Muscle layer of colon (tissue), 2 donors: ENCODE measurements around the gene GTF3C2.
A peak's percentile ranks its signal among the peaks of the same experiment; 100 is the strongest.

ENCODE experiments used
- H3K27ac ChIP-seq: one replicate; pipeline ENCODE4 v1.7.0; 2013; ENCODE audit warnings: low read depth, mild to moderate bottlenecking, low read length, moderate library complexity
- H3K27me3 ChIP-seq, 2 donors: one replicate each; pipeline ENCODE4 v1.7.0; 2013; ENCODE audit warnings: low read length in 2 of 2, mild to moderate bottlenecking in 2 of 2; ENCODE audit not compliant: insufficient read depth in 2 of 2, control insufficient read depth in 1 of 2
- H3K36me3 ChIP-seq: one replicate; pipeline ENCODE4 v1.7.0; 2013; ENCODE audit warnings: mild to moderate bottlenecking, low read length; ENCODE audit not compliant: insufficient read depth
- H3K4me1 ChIP-seq: one replicate; pipeline ENCODE4 v1.7.0; 2013; ENCODE audit warnings: mild to moderate bottlenecking, low read length; ENCODE audit not compliant: insufficient read depth
- H3K4me3 ChIP-seq, 2 donors: one replicate each; pipeline ENCODE4 v1.7.0; 2013; ENCODE audit warnings: low read length in 2 of 2, low read depth in 1 of 2, mild to moderate bottlenecking in 1 of 2, moderate library complexity in 1 of 2
- H3K9ac ChIP-seq: one replicate; pipeline ENCODE4 v1.7.0; 2013; ENCODE audit warnings: low read length
- H3K9me3 ChIP-seq: one replicate; pipeline ENCODE4 v1.7.0; 2013; ENCODE audit warnings: mild to moderate bottlenecking, low read length
- donor health status: abdominal sarcoma.
- donor health status: Adenocarcinoma of cecum.

GTF3C2 gene

GRCh38 chr2:27378809-27379290 lies 22.3 kb upstream of the GTF3C2 start:
- no peak overlapping the region for H3K27ac ChIP-seq
- no peak overlapping the region for H3K4me3 ChIP-seq
- H3K4me1 ChIP-seq, result peaks cover 15% of the 10 kb centered on the region
- H3K36me3 ChIP-seq, result peaks cover 62% of the 10 kb centered on the region
- no peaks in the 10 kb centered on the region for H3K9me3 ChIP-seq
- H3K9ac ChIP-seq, result no peak overlapping the region
- no peaks in the 10 kb centered on the region for H3K27me3 ChIP-seq

DNA sequence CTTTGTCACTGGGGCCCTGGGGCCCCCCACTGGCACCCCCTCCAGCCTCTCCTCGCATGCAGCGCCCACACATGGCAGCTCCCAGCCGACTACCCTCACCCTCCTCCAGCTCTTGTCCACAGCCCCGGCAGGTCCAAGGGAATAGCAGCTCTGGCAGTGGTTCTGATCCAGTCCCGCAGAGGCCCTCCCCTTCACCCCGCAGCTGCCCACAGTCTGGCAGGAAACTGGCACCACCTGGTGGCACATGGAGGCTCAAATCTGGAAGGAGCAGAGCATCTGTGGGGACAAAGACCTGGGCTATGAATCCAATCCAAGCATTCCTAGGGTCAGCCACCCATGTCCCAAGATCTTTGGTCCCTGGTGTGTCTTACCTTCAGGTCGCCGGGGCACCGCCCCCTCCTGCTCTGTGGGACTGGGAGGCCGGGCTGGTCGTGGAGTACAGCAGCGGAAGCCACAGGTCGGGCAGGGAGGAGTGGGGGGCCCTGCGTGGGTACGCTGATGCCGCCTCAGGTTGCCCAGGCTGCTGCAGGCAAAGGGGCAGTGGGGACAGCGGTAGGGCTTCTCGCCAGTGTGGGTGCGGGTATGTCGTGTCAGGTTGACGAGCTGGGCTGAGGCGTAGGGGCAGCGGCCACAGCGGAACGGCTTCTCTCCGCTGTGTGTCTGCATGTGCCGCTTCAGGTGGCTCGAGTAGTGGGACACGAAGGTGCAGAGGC lies 21.7 kb upstream of the GTF3C2 start:
- Histone ChIP-seq H3K4me1 (peaks cover 15% of the 10 kb centered on the region), H3K27me3 (no peaks in the 10 kb centered on the region), H3K9ac (no peak overlapping the region), H3K4me3 (no peak overlapping the region), H3K27ac (no peak overlapping the region), H3K36me3 (peaks cover 62% of the 10 kb centered on the region), H3K9me3 (no peaks in the 10 kb centered on the region)

GRCh38 chr2:27377618-27378095 lies 21.1 kb upstream of the GTF3C2 start:
- no peak overlapping the region for H3K9ac ChIP-seq
- no peak overlapping the region for H3K27ac ChIP-seq
- H3K4me1 ChIP-seq, result peaks cover 19% of the 10 kb centered on the region
- H3K36me3 ChIP-seq, result peaks cover 65% of the 10 kb centered on the region
- no peak overlapping the region for H3K4me3 ChIP-seq
- H3K9me3 ChIP-seq, result no peaks in the 10 kb centered on the region
- no peaks in the 10 kb centered on the region for H3K27me3 ChIP-seq

DNA sequence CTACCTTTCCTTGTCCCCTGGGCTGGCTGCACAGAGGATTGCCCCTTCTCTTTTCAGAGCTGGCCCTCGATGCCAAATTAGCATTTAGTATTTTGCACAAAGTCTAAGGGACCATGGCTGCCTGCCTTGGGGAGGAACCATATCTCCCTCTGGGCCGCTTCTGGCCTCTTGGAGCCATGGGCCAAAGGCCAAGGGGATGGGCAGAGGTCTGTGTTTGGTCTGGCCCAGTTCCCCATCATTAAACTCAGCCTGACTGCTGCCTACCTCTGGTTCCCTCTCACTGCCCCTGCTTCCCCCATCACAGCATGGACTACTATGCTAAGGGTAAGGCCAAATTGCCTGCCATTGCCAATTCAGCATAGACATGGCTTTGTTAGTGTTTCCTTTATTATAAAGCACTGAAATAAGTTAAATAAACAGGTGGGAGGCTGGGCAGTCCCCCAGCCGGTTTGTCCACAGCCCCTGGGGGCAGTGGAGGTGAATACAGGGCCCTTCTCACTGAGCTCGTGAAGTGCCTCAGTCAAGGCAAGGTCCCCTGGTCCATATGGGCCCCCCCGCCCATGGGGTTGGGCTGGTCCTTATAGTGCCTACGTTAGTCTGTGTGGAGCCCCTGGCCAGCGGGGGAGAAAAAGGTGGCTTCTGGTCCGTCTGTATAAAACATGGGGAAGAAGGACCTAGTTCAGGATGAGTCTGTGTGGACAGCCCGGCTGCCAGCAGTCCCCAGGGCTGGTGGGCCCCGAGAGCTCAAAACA lies 20.5 kb upstream of the GTF3C2 start:
- Histone ChIP-seq H3K4me3 (no peak overlapping the region), H3K9ac (no peak overlapping the region), H3K27me3 (no peaks in the 10 kb centered on the region), H3K9me3 (no peaks in the 10 kb centered on the region), H3K27ac (no peak overlapping the region), H3K4me1 (peaks cover 25% of the 10 kb centered on the region), H3K36me3 (peaks cover 61% of the 10 kb centered on the region)

- Histone ChIP-seq H3K9ac (no peak overlapping the region), H3K36me3 (peaks cover 55% of the 10 kb centered on the region), H3K4me1 (peaks cover 30% of the 10 kb centered on the region), H3K9me3 (no peaks in the 10 kb centered on the region), H3K4me3 (no peak overlapping the region), H3K27me3 (no peaks in the 10 kb centered on the region), H3K27ac (no peak overlapping the region)
Observed at GRCh38 chr2:27376151-27376865, 19.7 kb upstream of the GTF3C2 start.

GRCh38 chr2:27375513-27376099 lies 19.0 kb upstream of the GTF3C2 start:
- Histone ChIP-seq H3K4me1 (peaks cover 29% of the 10 kb centered on the region), H3K9ac (no peak overlapping the region), H3K9me3 (no peaks in the 10 kb centered on the region), H3K4me3 (no peak overlapping the region), H3K36me3 (peaks cover 55% of the 10 kb centered on the region), H3K27me3 (no peaks in the 10 kb centered on the region), H3K27ac (no peak overlapping the region)

DNA sequence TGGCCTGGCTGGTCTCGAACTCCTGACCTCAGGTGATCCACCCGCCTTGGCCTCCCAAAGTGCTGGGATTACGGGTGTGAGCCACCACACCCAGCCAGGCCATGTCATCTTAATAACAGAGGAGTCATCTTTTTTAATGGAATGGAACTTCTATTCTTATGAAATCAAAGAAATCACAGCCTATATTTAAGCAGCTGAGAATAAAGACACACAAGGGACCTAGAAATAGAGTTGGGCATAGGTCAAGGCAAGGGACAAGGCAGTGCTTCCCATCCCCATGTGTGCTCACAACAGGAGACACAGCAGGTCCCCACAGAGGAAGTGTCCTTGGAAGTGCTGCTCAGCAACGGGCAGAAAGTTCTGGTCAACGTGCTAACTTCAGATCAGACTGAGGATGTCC lies 17.0 kb upstream of the GTF3C2 start:
- H3K36me3 ChIP-seq, result peaks cover 57% of the 10 kb centered on the region

GRCh38 chr2:27372937-27373336 lies 16.4 kb upstream of the GTF3C2 start:
- Histone ChIP-seq H3K27ac (no peak overlapping the region), H3K27me3 (no peaks in the 10 kb centered on the region), H3K9ac (no peak overlapping the region), H3K4me3 (no peak overlapping the region), H3K36me3 (peaks cover 61% of the 10 kb centered on the region), H3K9me3 (no peaks in the 10 kb centered on the region), H3K4me1 (peaks cover 34% of the 10 kb centered on the region)

More for the DNA sequence above, 17.0 kb upstream of the GTF3C2 start:
- H3K4me1 ChIP-seq, result peaks cover 31% of the 10 kb centered on the region
- no peaks in the 10 kb centered on the region for H3K27me3 ChIP-seq
- H3K9ac ChIP-seq, result no peak overlapping the region
- H3K4me3 ChIP-seq, result no peak overlapping the region
- no peaks in the 10 kb centered on the region for H3K9me3 ChIP-seq
- H3K27ac ChIP-seq, result no peak overlapping the region

GRCh38 chr2:27370816-27371620 lies 14.5 kb upstream of the GTF3C2 start:
- Histone ChIP-seq H3K9me3 (no peaks in the 10 kb centered on the region), H3K9ac (peak overlapping the region; percentile 93), H3K4me1 (peaks cover 34% of the 10 kb centered on the region), H3K36me3 (peaks cover 63% of the 10 kb centered on the region), H3K27ac (peak overlapping the region; percentile 92), H3K4me3 (peak overlapping the region; percentile 81 to 92), H3K27me3 (no peaks in the 10 kb centered on the region)

DNA sequence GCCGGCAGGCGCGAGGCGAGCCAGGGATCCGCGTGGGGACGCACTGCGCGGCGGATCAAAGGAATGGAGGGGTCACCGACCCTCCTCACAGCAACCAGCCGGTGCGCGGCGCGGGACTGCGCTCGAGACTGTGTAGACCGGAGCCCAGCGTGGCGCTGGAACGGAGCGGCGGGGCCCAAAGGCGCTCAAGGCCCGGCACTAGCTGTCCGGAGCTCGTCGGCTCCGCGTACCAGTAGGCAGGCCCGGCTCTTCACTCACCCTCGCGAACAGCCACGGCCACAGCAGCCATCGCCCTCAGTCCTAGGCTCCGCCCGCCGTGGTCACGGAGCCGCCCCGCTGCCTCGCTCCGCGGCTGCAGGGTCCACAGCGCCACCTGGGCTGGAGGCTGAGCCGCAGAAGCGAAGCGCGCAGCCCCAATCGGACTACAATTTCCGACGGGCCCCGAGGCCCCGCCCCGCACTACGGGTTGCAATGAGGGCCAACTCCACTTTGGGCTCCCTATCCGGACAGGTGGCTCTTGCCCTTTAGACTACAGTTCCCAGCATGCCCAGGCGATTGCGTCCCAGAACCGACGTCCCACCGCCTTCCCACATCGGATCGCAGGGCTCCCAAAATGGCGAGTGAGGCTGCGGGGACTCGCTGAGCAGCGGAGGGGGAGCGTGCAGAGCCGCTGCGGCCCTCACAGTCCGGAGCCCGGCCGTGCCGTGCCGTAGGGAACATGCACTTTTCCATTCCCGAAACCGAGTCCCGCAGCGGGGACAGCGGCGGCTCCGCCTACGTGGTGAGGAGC lies 13.7 kb upstream of the GTF3C2 start, which contains the start of the genes EIF2B4 and SNX17:
Gene EIF2B4, minus strand, starts transcription at position 313 of the 790 bp plus-strand sequence. Its CDS starts 24 bp downstream, at position 289.
Gene SNX17, plus strand, starts transcription at position 591 of the 790 bp plus-strand sequence. Its CDS starts 128 bp downstream, at position 719.
- no peaks in the 10 kb centered on the region for H3K9me3 ChIP-seq
- H3K36me3 ChIP-seq, result peaks cover 61% of the 10 kb centered on the region
- H3K9ac ChIP-seq, result peak within 1 kb of the TSS; percentile 93
- H3K27me3 ChIP-seq, result no peaks in the 10 kb centered on the region
- peak within 1 kb of the TSS; percentile 81 to 92 for H3K4me3 ChIP-seq
- H3K4me1 ChIP-seq, result peaks cover 34% of the 10 kb centered on the region
- H3K27ac ChIP-seq, result peak within 1 kb of the TSS; percentile 92
